ENCODE results near the gene AIPL1.

AIPL1 gene

DNA sequence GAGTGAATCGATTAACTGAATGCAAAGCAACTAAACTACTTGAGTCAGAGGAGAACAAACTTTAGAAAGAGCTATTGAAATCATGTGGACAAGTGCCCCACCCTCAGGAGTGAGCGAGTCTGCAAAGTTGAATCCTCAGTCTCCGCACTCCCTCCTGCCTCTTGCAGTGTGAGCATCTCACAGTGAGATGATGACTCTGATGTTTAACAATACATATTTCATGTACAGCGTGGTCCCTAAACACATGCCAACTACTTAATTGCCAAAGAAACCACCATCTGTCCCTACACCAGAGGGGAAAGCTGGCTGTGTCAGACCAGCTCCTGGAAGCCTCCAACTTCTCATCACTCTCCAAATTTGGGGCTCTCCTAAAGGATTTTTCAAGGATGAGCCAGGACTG is 40.5 kb upstream of the AIPL1 start:
- TF ChIP-seq POLR2AphosphoS5 (IDR thresholded peaks at IDR 0.05; ENCODE audit: low read depth, low read length), result no peak

DNA sequence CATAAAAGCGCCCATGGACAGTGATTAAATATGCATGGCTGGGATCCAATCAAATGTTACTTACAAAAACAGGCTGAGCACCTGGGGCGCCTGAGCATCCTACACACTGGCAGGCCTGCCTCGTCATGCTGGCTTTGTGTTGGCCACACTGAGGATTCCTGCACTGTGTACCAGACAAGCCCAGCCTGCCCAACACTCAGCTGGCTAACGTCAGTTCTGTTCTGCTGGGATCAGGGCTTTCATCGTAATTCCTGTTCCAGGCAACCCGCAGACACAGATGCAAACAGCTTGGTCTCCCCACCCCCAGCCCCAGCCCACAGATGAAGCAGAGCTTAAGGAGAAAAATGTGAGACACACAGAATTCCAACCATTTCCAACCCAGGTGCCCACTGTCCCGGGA is 40.0 kb upstream of the AIPL1 start:
- TF ChIP-seq POLR2AphosphoS5 (IDR thresholded peaks at IDR 0.05; ENCODE audit: low read depth, low read length), result no peak
- TF ChIP-seq, protein P1, sequence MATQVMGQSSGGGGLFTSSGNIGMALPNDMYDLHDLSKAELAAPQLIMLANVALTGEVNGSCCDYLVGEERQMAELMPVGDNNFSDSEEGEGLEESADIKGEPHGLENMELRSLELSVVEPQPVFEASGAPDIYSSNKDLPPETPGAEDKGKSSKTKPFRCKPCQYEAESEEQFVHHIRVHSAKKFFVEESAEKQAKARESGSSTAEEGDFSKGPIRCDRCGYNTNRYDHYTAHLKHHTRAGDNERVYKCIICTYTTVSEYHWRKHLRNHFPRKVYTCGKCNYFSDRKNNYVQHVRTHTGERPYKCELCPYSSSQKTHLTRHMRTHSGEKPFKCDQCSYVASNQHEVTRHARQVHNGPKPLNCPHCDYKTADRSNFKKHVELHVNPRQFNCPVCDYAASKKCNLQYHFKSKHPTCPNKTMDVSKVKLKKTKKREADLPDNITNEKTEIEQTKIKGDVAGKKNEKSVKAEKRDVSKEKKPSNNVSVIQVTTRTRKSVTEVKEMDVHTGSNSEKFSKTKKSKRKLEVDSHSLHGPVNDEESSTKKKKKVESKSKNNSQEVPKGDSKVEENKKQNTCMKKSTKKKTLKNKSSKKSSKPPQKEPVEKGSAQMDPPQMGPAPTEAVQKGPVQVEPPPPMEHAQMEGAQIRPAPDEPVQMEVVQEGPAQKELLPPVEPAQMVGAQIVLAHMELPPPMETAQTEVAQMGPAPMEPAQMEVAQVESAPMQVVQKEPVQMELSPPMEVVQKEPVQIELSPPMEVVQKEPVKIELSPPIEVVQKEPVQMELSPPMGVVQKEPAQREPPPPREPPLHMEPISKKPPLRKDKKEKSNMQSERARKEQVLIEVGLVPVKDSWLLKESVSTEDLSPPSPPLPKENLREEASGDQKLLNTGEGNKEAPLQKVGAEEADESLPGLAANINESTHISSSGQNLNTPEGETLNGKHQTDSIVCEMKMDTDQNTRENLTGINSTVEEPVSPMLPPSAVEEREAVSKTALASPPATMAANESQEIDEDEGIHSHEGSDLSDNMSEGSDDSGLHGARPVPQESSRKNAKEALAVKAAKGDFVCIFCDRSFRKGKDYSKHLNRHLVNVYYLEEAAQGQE (IDR thresholded peaks at IDR 0.05; ENCODE audit: insufficient read depth in 1 of 2, low read depth in 2 of 2, low read length in 2 of 2), result no peak

DNA sequence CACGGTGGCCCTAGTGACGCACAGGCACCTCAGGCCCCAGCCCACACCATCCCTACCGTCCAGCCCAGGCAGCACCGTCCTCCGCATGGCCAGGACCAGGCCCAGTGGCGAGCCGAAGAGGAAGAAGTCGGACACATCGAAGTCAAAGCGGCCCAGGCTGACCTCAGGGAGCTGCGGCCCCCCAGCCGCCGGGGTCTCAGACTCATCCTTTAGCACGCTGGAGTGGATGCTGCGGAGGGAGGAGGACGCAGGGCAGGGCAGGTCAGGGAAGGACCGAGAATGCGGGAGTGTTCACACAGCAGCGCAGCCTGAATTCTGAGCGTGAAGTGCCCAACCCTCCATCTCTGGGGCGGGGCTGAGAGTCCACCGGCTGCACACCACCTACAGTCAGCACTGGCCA is 39.5 kb upstream of the AIPL1 start:
- no peak for TF ChIP-seq POLR2AphosphoS5 (IDR thresholded peaks at IDR 0.05; ENCODE audit: low read depth, low read length)

DNA sequence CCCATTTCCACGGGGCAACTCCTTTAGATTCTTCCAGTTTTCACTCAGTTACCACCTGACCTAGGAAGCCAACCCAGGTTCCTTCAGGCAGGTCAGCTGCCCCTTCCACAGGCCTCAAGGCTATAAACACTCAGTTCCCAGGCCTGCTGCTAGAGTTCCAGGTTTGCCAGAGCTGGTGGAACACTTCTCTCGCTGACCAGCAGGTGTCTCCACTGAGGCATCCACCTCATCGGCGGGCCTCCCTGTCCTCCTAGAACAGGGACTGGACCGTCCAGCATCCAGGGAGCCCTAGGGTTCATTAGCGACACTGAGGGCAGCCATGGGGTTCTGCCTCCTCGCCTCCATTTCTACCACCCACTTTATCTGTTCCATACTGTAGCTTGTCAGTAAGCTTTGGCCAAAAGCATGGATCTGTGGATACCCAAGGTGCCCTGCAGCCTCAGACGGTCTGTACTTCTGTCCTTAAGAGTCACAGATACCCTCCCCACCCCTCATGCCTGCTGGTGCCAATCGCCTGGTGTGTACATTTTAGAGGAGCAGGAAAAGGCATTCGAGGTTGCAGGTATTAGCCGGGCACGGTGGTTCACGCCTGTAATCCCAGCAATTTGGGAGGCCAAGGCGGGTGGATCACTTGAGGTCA is 38.3 kb upstream of the AIPL1 start:
- TF ChIP-seq FOXP2 (optimal IDR thresholded peaks at IDR 0.05; ENCODE audit: borderline replicate concordance, extremely low read depth, extremely low read length, insufficient read depth) (peak; percentile 32), SIN3A (IDR thresholded peaks at IDR 0.05; ENCODE audit: borderline replicate concordance, insufficient read depth, low read length) (no peak)

DNA sequence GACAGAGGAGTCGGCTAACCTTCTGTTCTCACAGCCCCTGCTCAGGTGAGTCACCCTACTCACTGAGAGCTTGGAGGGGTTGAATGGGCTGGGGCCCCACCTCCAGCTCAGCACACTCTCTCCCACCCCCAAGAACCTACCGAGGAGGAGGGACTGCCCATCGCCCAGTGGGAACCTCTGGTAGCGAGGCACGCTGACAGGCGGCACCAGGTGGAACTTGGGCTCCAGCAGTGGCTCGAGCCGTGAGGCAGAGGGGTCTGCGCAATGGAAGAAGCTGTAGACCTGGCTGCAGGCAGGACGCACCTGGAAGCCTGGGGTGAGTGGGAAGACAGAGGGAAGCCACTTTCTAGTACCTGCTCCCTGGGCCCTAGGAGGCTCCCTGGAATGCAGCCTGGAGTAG is 37.6 kb upstream of the AIPL1 start:
- TF ChIP-seq FOXP2 (optimal IDR thresholded peaks at IDR 0.05; ENCODE audit: borderline replicate concordance, extremely low read depth, extremely low read length, insufficient read depth) (no peak), SIN3A (IDR thresholded peaks at IDR 0.05; ENCODE audit: borderline replicate concordance, insufficient read depth, low read length) (no peak), TAF1 (IDR thresholded peaks at IDR 0.05; ENCODE audit: borderline replicate concordance, insufficient read depth, low read length) (no peak), POLR2AphosphoS5 (IDR thresholded peaks at IDR 0.05; ENCODE audit: low read depth, low read length) (no peak)
- TF ChIP-seq, protein P1 (IDR thresholded peaks at IDR 0.05; ENCODE audit: insufficient read depth in 1 of 2, low read depth in 2 of 2, low read length in 2 of 2), result no peak

DNA sequence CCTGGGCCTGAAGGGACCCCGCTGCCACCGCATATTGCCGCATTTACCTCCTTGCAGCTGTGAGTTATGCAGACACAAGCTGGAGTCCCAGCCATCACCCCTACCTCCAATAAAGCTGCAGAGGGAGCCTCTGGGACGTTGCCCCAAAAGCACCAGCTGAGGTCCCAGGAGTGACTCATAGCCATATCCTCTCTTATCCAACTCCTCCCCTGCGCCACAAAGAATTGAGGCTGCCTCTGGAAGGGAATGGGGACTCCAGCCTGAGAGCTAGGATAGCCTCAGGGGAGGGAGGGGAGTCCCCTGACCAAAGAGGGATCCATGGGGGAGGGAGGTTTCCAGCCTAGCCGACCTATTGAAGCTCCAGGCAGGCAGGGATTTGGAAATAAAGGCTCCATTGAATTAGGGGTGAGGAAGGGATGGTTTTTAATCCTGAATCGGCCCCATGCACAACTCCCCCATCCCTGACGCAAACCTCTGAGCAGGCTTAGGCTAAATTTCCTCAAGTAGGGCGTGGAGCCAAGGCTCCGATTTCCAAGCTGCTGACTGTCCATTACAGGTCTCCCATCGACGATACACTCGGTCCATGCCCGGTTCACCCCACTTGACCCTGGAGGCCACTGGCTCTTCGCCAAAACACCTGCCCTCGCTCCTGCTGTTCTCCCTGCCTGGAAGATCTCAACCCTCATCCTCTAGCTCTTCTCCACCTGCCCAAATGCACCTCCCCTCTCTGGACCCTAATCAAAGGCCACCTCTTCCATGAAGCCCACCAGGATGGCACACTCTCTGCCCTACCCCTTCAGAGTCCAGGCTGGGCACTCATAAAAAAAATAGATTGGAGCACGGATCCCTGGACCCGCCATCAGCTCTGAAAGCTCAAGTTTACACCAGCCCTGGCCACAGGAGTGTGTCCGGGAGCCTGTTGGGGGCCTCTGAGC is 36.9 kb upstream of the AIPL1 start:
- TF ChIP-seq POLR2AphosphoS5 (IDR thresholded peaks at IDR 0.05; ENCODE audit: low read depth, low read length), result no peak
- TF ChIP-seq, protein P1 (IDR thresholded peaks at IDR 0.05; ENCODE audit: insufficient read depth in 1 of 2, low read depth in 2 of 2, low read length in 2 of 2), result no peak
- no peak for TF ChIP-seq FOXP2 (optimal IDR thresholded peaks at IDR 0.05; ENCODE audit: borderline replicate concordance, extremely low read depth, extremely low read length, insufficient read depth)
- TF ChIP-seq SIN3A (IDR thresholded peaks at IDR 0.05; ENCODE audit: borderline replicate concordance, insufficient read depth, low read length), result no peak
- TF ChIP-seq TAF1 (IDR thresholded peaks at IDR 0.05; ENCODE audit: borderline replicate concordance, insufficient read depth, low read length), result no peak
